HepG2 (cell line): ENCODE measurements around the gene PCSK6. TPM values are rescaled to one million over a fixed set of nuclear protein-coding genes. Genes with fewer than 3 reads are reported as not detected.

Experiments
- ATAC-seq: fragments of 200-7000 bp; cut with Tn5 transposase; 3 replicates; pipeline ENCODE4 v1.9.1; 2020; ENCODE audit warnings: mild to moderate bottlenecking, moderate library complexity
- BruUV-seq: library from RNA; stranded (reverse); fragments of 400-500 nt; replicated peaks from 2 replicates; lab custom pipeline; 2021; lab: Mats Ljungman, UMichigan
- CTCF ChIA-PET: fragments of 300-600 bp; formaldehyde crosslinking; extraction: SDS; loops from one replicate; lab custom pipeline; 2021; ENCODE audit warnings: low total read pairs, inconsistent platforms, low intra/inter-chr PET ratio; lab: Yijun Ruan, JAX
- POLR2A ChIA-PET: fragments of 350-600 bp; sonication (Branson Sonifier 250); formaldehyde crosslinking; loops from one replicate; lab custom pipeline; 2020; ENCODE audit warnings: antibody characterized with exemption, inconsistent platforms; lab: Yijun Ruan, JAX
- DNase-seq: peaks from one replicate; pipeline ENCODE4 v3.0.0-alpha.2; 2015; ENCODE audit warnings: low spot score
- FAIRE-seq: peaks from 3 replicates; lab custom pipeline; 2011; peaks lifted over from hg19 to GRCh38; lab: Jason Lieb, UNC
- H2AFZ ChIP-seq: one replicate; pipeline ENCODE4 v1.6.1; 2011; ENCODE audit warnings: low read length, inconsistent platforms
- H3K27ac ChIP-seq: fragments of 300-600 bp; 3 replicates; pipeline ENCODE4 v1.8.0; 2011; ENCODE audit warnings: mixed run types, mild to moderate bottlenecking, mixed read lengths, low read length, inconsistent platforms; ENCODE audit not compliant: insufficient read depth; ENCODE audit errors: extremely low read length
- H3K27me3 ChIP-seq, 2 experiments: fragments of 200-600 bp in 1 of 2; 2 replicates in 1 of 2; 3 replicates in 1 of 2; pipeline versions ENCODE4 v1.6.0 to v1.8.0; 2011; ENCODE audit warnings: low read length in 2 of 2, mild to moderate bottlenecking in 2 of 2, moderate library complexity in 2 of 2, inconsistent platforms in 1 of 2; ENCODE audit not compliant: insufficient read depth in 2 of 2, control insufficient read depth in 1 of 2
- H3K36me3 ChIP-seq, 2 experiments: fragments of 200-600 bp in 1 of 2; replicated peaks in 1 of 2; 2 replicates in 1 of 2; 3 replicates in 1 of 2; pipeline versions ENCODE4 v1.5.1 to v1.8.0; 2011; ENCODE audit warnings: low read length in 2 of 2, inconsistent platforms in 1 of 2; ENCODE audit not compliant: insufficient read depth in 2 of 2, control insufficient read depth in 1 of 2
- H3K4me1 ChIP-seq: 2 replicates; pipeline ENCODE4 v1.5.1; 2012; ENCODE audit warnings: low read length, inconsistent platforms; ENCODE audit not compliant: insufficient read depth
- H3K4me2 ChIP-seq: 2 replicates; pipeline ENCODE4 v1.6.0; 2011; ENCODE audit warnings: low read depth, low read length, inconsistent platforms
- H3K4me3 ChIP-seq, 3 experiments: fragments of 200-600 bp in 1 of 3; sonication (generic), shearing (Covaris generic) in 1 of 3; replicated peaks in 1 of 3; 2 replicates each; pipeline ENCODE4 v1.5.1; 2011 to 2016; ENCODE audit warnings: low read length in 3 of 3, inconsistent platforms in 2 of 3, low read depth in 2 of 3, mild to moderate bottlenecking in 2 of 3, control low read depth in 1 of 3, mixed read lengths in 1 of 3; ENCODE audit not compliant: insufficient read depth in 1 of 3
- H3K79me2 ChIP-seq: one replicate; pipeline ENCODE4 v1.6.1; 2011; ENCODE audit warnings: low read length, inconsistent platforms; ENCODE audit not compliant: insufficient read depth
- H3K9ac ChIP-seq: 2 replicates; pipeline ENCODE4 v1.6.0; 2011; ENCODE audit warnings: mild to moderate bottlenecking, low read depth, low read length, inconsistent platforms; ENCODE audit not compliant: insufficient read depth
- H3K9me3 ChIP-seq: 2 replicates; pipeline ENCODE4 v1.5.1; 2012; ENCODE audit warnings: mild to moderate bottlenecking, low read length
- H4K20me1 ChIP-seq: 2 replicates; pipeline ENCODE4 v1.6.0; 2011; ENCODE audit warnings: inconsistent platforms, mild to moderate bottlenecking, low read length, moderate library complexity; ENCODE audit not compliant: insufficient read depth
- FOXA1 ChIP-seq, 2 experiments: fragments of 450-650 bp in 1 of 2; sonication (generic) in 1 of 2; formaldehyde crosslinking in 1 of 2; IDR thresholded peaks; 2 replicates each; pipeline versions ENCODE4 v1.4.0 to v1.6.1; 2016 to 2020; ENCODE audit warnings: missing genetic modification reagents in 1 of 2
- FOXK2 ChIP-seq: fragments of 450-650 bp; IDR thresholded peaks from 2 replicates; pipeline ENCODE4 v1.6.1; 2016
- GLI4 ChIP-seq: sonication (generic); formaldehyde crosslinking; IDR thresholded peaks from 2 replicates; pipeline ENCODE4 v1.5.1; 2020; ENCODE audit warnings: missing genetic modification reagents, mild to moderate bottlenecking, moderate library complexity, borderline replicate concordance
- KDM6A ChIP-seq: IDR thresholded peaks from 2 replicates; pipeline ENCODE4 v1.6.1; 2016; ENCODE audit warnings: low read depth
- MED8 ChIP-seq: sonication (generic); formaldehyde crosslinking; IDR thresholded peaks from 2 replicates; pipeline ENCODE4 v1.8.1; 2023; ENCODE audit warnings: mild to moderate bottlenecking, missing genetic modification reagents; ENCODE audit not compliant: insufficient replicate concordance
- NFIB ChIP-seq: sonication (generic); formaldehyde crosslinking; IDR thresholded peaks from 2 replicates; pipeline ENCODE4 v1.9.0; 2021; ENCODE audit warnings: missing genetic modification reagents, mild to moderate bottlenecking, borderline replicate concordance
- NR2F2 ChIP-seq: IDR thresholded peaks from 2 replicates; pipeline ENCODE4 v1.6.1; 2012; ENCODE audit warnings: low read depth, inconsistent platforms, borderline replicate concordance
- ONECUT2 ChIP-seq: sonication (generic); formaldehyde crosslinking; IDR thresholded peaks from 2 replicates; pipeline ENCODE4 v1.4.0; 2020; ENCODE audit warnings: missing genetic modification reagents
- TBX2 ChIP-seq: sonication (generic); formaldehyde crosslinking; IDR thresholded peaks from 2 replicates; pipeline ENCODE4 v1.5.0; 2020; ENCODE audit warnings: missing genetic modification reagents, mild to moderate bottlenecking, borderline replicate concordance
- ZNF232 ChIP-seq: sonication (generic); formaldehyde crosslinking; IDR thresholded peaks from 2 replicates; pipeline ENCODE4 v1.4.0; 2020; ENCODE audit warnings: missing genetic modification reagents, borderline replicate concordance
- ZNF354B ChIP-seq: sonication (generic); formaldehyde crosslinking; IDR thresholded peaks from 2 replicates; pipeline ENCODE4 v1.8.0; 2022; ENCODE audit warnings: mild to moderate bottlenecking, missing genetic modification reagents
- ZNF484 ChIP-seq: sonication (generic); formaldehyde crosslinking; IDR thresholded peaks from 2 replicates; pipeline ENCODE4 v1.5.1; 2020; ENCODE audit warnings: mild to moderate bottlenecking, low read depth, missing genetic modification reagents, borderline replicate concordance
- ZNF557 ChIP-seq: sonication (generic); formaldehyde crosslinking; IDR thresholded peaks from 2 replicates; pipeline ENCODE4 v1.4.0; 2020; ENCODE audit warnings: missing genetic modification reagents
- ZNF703 ChIP-seq: sonication (generic); formaldehyde crosslinking; IDR thresholded peaks from 2 replicates; pipeline ENCODE4 v1.5.1; 2020; ENCODE audit warnings: missing genetic modification reagents, mild to moderate bottlenecking, moderate library complexity, borderline replicate concordance
- ZNF772 ChIP-seq: sonication (generic); formaldehyde crosslinking; IDR thresholded peaks from 2 replicates; pipeline ENCODE4 v1.5.0; 2020; ENCODE audit warnings: mild to moderate bottlenecking, missing genetic modification reagents
- ZNF883 ChIP-seq: sonication (generic); formaldehyde crosslinking; IDR thresholded peaks from 2 replicates; pipeline ENCODE4 v1.5.1; 2020; ENCODE audit warnings: mild to moderate bottlenecking, missing genetic modification reagents; ENCODE audit errors: not compliant biosample characterization
- WGBS: methylation state at CpG from one replicate; pipeline ENCODE4 v1.1.6; 2017; ENCODE audit warnings: low lambda C conversion rate; 5-methylcytosine and 5-hydroxymethylcytosine counted together
- in situ Hi-C: cut with HindIII; loops from 2 replicates; pipeline ENCODE4 v1.10.0; 2017; ENCODE audit warnings: low pct_unique_long_range_greater_than_20kb; ENCODE audit not compliant: extremely low pct_ligation_motif_present
- intact Hi-C: fragments of 100-400 bp; cut with micrococcal nuclease; formaldehyde crosslinking; loops from one replicate; pipeline ENCODE4 v1.10.0; 2022; ENCODE audit not compliant: unreplicated experiment
- polyA plus RNA-seq, 8 experiments: library from polyadenylated mRNA; depleted of rRNA in 3 of 8; stranded (reverse) in 7 of 8; unstranded in 1 of 8; fragments of >200 nt; fragmentation: Illumina TruSeq in 4 of 8; extraction: Trizol in 4 of 8; gene quantifications; 2 replicates each; pipeline versions ENCODE4 v1.2.1 to v1.2.3, GENCODE V29; 2011 to 2016; ENCODE audit warnings: low read depth in 4 of 8, missing spikeins in 1 of 8, mixed read lengths in 1 of 8; ENCODE audit not compliant: insufficient read depth in 1 of 8
- total RNA-seq, 5 experiments: library from RNA; depleted of rRNA; stranded (reverse); fragments of >200 nt; fragmentation: Illumina TruSeq; extraction: Trizol; gene quantifications; 2 replicates each; pipeline ENCODE4 v1.2.3, GENCODE V29; 2016; ENCODE audit warnings: low read depth in 1 of 5
- TF ChIP-seq, protein P1 (sequence below): sonication (generic); formaldehyde crosslinking; IDR thresholded peaks from 2 replicates; pipeline ENCODE4 v1.5.0; 2020; ENCODE audit warnings: mild to moderate bottlenecking, missing genetic modification reagents
- TF ChIP-seq, protein P2 (sequence below): sonication (generic); formaldehyde crosslinking; IDR thresholded peaks from 2 replicates; pipeline ENCODE4 v1.5.0; 2020; ENCODE audit warnings: mild to moderate bottlenecking, missing genetic modification reagents

PCSK6 gene
- total and polyA plus RNA-seq, 2 of the 13 experiments (the other 11 are each of a cell fraction or from before 2014, with no cell fraction given) = 56.5 to 155 TPM

DNA sequence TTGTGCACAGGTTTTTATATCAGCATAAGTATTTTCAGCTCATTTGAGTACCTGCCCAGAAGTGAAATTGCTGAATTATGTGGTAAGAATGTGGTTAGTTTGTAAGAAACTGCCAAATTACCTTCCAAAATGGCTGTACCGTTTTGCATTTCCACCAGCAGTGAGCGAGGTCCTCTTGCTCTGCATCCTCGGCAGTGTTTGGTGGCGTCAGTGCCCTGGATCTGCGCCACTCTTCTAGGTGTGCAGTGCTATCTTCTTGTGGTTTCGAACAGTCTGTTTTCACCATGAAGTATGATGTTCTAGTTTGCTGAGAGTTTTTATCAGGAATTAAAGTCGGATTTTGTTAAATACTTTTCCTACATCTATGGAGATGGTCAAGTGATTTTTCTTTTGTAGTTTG lies 24.8 kb upstream of the PCSK6 start:
- no peak overlapping the region for H3K27ac ChIP-seq
- no peak overlapping the region for H2AFZ ChIP-seq
- no peak overlapping the region for H3K4me2 ChIP-seq
- no peak for TF ChIP-seq FOXK2
- TF ChIP-seq MED8 (CRISPR knock-in tag) = no peak
- no peak for TF ChIP-seq NR2F2
- TF ChIP-seq ZNF484 (CRISPR knock-in tag) = no peak
- no peak for TF ChIP-seq ZNF772
- no peak for TF ChIP-seq ZNF557 (CRISPR knock-in tag)
- no peaks in the 10 kb centered on the region for H3K36me3 ChIP-seq
- H3K27me3 ChIP-seq = no peaks in the 10 kb centered on the region
- H4K20me1 ChIP-seq = no peaks in the 10 kb centered on the region
- H3K4me1 ChIP-seq = peaks cover 17% of the 10 kb centered on the region
- no TSS peak for BruUV-seq
- in situ Hi-C loops (no loop called here), intact Hi-C loops (no loop called here)
- H3K9me3 ChIP-seq = peaks cover 29% of the 10 kb centered on the region
- H3K4me3 ChIP-seq = no peak overlapping the region
- POLR2A ChIA-PET = no interaction called here
- no peaks in the 10 kb centered on the region for H3K79me2 ChIP-seq
- no peak for FAIRE-seq
- no peak for DNase-seq
- H3K9ac ChIP-seq = no peak overlapping the region
- no peak for ATAC-seq
- 71% methylated on average over 7 of the region's 7 CpGs for WGBS
- CTCF ChIA-PET = no interaction called here

- H3K9me3 ChIP-seq = peaks cover 11% of the 10 kb centered on the region
- H3K27me3 ChIP-seq = no peaks in the 10 kb centered on the region
- DNase-seq (no peak), FAIRE-seq (no peak), ATAC-seq (no peak)
- no peak overlapping the region for H3K4me2 ChIP-seq
- H3K4me3 ChIP-seq = no peak overlapping the region
- no peaks in the 10 kb centered on the region for H3K36me3 ChIP-seq
- no peak overlapping the region for H3K9ac ChIP-seq
- no peak overlapping the region for H3K27ac ChIP-seq
- no TSS peak for BruUV-seq
- H4K20me1 ChIP-seq = no peaks in the 10 kb centered on the region
- no peaks in the 10 kb centered on the region for H3K79me2 ChIP-seq
- peaks cover 23% of the 10 kb centered on the region for H3K4me1 ChIP-seq
- no peak overlapping the region for H2AFZ ChIP-seq
- POLR2A ChIA-PET = no interaction called here
- in situ Hi-C loops (no loop called here), intact Hi-C loops (no loop called here)
- CTCF ChIA-PET = no interaction called here
- TF ChIP-seq ZNF703 (CRISPR knock-in tag) (no peak), FOXA1 (IDR thresholded peaks at IDR 0.05) (no peak), FOXA1 (CRISPR knock-in tag; IDR thresholded peaks at IDR 0.05) (no peak), TBX2 (CRISPR knock-in tag) (no peak), ZNF354B (CRISPR knock-in tag) (no peak), NFIB (no peak), ONECUT2 (CRISPR knock-in tag) (no peak), KDM6A (no peak), ZNF232 (CRISPR knock-in tag) (no peak), ZNF883 (CRISPR knock-in tag) (no peak), GLI4 (CRISPR knock-in tag) (no peak)
- TF ChIP-seq, protein P1, sequence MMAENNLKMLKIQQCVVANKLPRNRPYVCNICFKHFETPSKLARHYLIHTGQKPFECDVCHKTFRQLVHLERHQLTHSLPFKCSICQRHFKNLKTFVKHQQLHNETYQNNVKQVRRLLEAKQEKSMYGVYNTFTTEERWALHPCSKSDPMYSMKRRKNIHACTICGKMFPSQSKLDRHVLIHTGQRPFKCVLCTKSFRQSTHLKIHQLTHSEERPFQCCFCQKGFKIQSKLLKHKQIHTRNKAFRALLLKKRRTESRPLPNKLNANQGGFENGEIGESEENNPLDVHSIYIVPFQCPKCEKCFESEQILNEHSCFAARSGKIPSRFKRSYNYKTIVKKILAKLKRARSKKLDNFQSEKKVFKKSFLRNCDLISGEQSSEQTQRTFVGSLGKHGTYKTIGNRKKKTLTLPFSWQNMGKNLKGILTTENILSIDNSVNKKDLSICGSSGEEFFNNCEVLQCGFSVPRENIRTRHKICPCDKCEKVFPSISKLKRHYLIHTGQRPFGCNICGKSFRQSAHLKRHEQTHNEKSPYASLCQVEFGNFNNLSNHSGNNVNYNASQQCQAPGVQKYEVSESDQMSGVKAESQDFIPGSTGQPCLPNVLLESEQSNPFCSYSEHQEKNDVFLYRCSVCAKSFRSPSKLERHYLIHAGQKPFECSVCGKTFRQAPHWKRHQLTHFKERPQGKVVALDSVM (CRISPR knock-in tag) = no peak
- TF ChIP-seq, protein P2, sequence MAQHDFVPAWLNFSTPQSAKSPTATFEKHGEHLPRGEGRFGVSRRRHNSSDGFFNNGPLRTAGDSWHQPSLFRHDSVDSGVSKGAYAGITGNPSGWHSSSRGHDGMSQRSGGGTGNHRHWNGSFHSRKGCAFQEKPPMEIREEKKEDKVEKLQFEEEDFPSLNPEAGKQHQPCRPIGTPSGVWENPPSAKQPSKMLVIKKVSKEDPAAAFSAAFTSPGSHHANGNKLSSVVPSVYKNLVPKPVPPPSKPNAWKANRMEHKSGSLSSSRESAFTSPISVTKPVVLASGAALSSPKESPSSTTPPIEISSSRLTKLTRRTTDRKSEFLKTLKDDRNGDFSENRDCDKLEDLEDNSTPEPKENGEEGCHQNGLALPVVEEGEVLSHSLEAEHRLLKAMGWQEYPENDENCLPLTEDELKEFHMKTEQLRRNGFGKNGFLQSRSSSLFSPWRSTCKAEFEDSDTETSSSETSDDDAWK (CRISPR knock-in tag) = no peak
Measured at GRCh38 chr15:101511717-101512116, 22.2 kb upstream of the PCSK6 start.
